Activated naive CD4-positive, alpha-beta T cell treated with anti-CD3 and anti-CD28 coated beads, Interleukin-2, amount 50 U/mL, for 24 hours (primary cell): ENCODE measurements around the gene ILK.

ENCODE experiments used
- H3K27ac Mint-ChIP-seq: one replicate; pipeline ENCODE4 v1.8.0; 2021; ENCODE audit warnings: mild to moderate bottlenecking, mixed read lengths
- H3K27me3 Mint-ChIP-seq: one replicate; pipeline ENCODE4 v1.8.0; 2021; ENCODE audit warnings: mixed read lengths
- H3K36me3 Mint-ChIP-seq: one replicate; pipeline ENCODE4 v1.8.0; 2021; ENCODE audit warnings: mixed read lengths
- H3K4me1 Mint-ChIP-seq: one replicate; pipeline ENCODE4 v1.8.0; 2021; ENCODE audit warnings: mixed read lengths
- H3K4me3 Mint-ChIP-seq: one replicate; pipeline ENCODE4 v1.8.0; 2021; ENCODE audit warnings: mild to moderate bottlenecking, mixed read lengths
- H3K9me3 Mint-ChIP-seq: one replicate; pipeline ENCODE4 v1.8.0; 2021; ENCODE audit warnings: mixed read lengths

The ILK gene

GRCh38 chr11:6568191-6568918 lies 35.2 kb upstream of the ILK start:
- Mint-ChIP-seq H3K27me3 (no peaks in the 10 kb centered on the region), H3K9me3 (no peaks in the 10 kb centered on the region), H3K36me3 (peaks cover 7% of the 10 kb centered on the region), H3K4me1 (no peaks in the 10 kb centered on the region), H3K27ac (no peak overlapping the region), H3K4me3 (no peak overlapping the region)

GRCh38 chr11:6569706-6570105 lies 33.9 kb upstream of the ILK start:
- Mint-ChIP-seq H3K9me3 (no peaks in the 10 kb centered on the region), H3K27ac (no peak overlapping the region), H3K4me3 (no peak overlapping the region), H3K27me3 (no peaks in the 10 kb centered on the region), H3K4me1 (no peaks in the 10 kb centered on the region), H3K36me3 (peaks cover 9% of the 10 kb centered on the region)

- Mint-ChIP-seq H3K4me3 (no peak overlapping the region), H3K27me3 (no peaks in the 10 kb centered on the region), H3K36me3 (peaks cover 9% of the 10 kb centered on the region), H3K27ac (no peak overlapping the region), H3K4me1 (no peaks in the 10 kb centered on the region), H3K9me3 (no peaks in the 10 kb centered on the region)
Measured at GRCh38 chr11:6570691-6571427, 32.7 kb upstream of the ILK start.

GRCh38 chr11:6571434-6572008 lies 32.1 kb upstream of the ILK start:
- Mint-ChIP-seq H3K9me3 (no peaks in the 10 kb centered on the region), H3K27me3 (no peaks in the 10 kb centered on the region), H3K4me3 (no peak overlapping the region), H3K4me1 (no peaks in the 10 kb centered on the region), H3K27ac (no peak overlapping the region), H3K36me3 (peaks cover 7% of the 10 kb centered on the region)

GRCh38 chr11:6572215-6572614 lies 31.4 kb upstream of the ILK start:
- H3K36me3 Mint-ChIP-seq, result peaks cover 7% of the 10 kb centered on the region
- no peaks in the 10 kb centered on the region for H3K9me3 Mint-ChIP-seq
- no peaks in the 10 kb centered on the region for H3K4me1 Mint-ChIP-seq
- no peak overlapping the region for H3K27ac Mint-ChIP-seq
- no peak overlapping the region for H3K4me3 Mint-ChIP-seq
- H3K27me3 Mint-ChIP-seq, result no peaks in the 10 kb centered on the region

- Mint-ChIP-seq H3K27me3 (no peaks in the 10 kb centered on the region), H3K4me3 (no peak overlapping the region), H3K36me3 (peaks cover 4% of the 10 kb centered on the region), H3K9me3 (no peaks in the 10 kb centered on the region), H3K27ac (no peak overlapping the region), H3K4me1 (no peaks in the 10 kb centered on the region)
Measured at GRCh38 chr11:6574816-6575715, 28.5 kb upstream of the ILK start.

GRCh38 chr11:6576471-6577373 lies 26.9 kb upstream of the ILK start:
- H3K36me3 Mint-ChIP-seq, result peaks cover 9% of the 10 kb centered on the region
- no peaks in the 10 kb centered on the region for H3K27me3 Mint-ChIP-seq
- H3K4me3 Mint-ChIP-seq, result no peak overlapping the region
- no peaks in the 10 kb centered on the region for H3K9me3 Mint-ChIP-seq
- no peak overlapping the region for H3K27ac Mint-ChIP-seq
- peaks cover 3% of the 10 kb centered on the region for H3K4me1 Mint-ChIP-seq

GRCh38 chr11:6578134-6578533 lies 25.4 kb upstream of the ILK start:
- H3K27me3 Mint-ChIP-seq, result no peaks in the 10 kb centered on the region
- no peak overlapping the region for H3K27ac Mint-ChIP-seq
- H3K36me3 Mint-ChIP-seq, result peaks cover 18% of the 10 kb centered on the region
- H3K4me1 Mint-ChIP-seq, result peaks cover 3% of the 10 kb centered on the region
- no peak overlapping the region for H3K4me3 Mint-ChIP-seq
- peaks cover 5% of the 10 kb centered on the region for H3K9me3 Mint-ChIP-seq

GRCh38 chr11:6579681-6580080 lies 23.9 kb upstream of the ILK start:
- Mint-ChIP-seq H3K27me3 (no peaks in the 10 kb centered on the region), H3K9me3 (peaks cover 17% of the 10 kb centered on the region), H3K27ac (no peak overlapping the region), H3K4me1 (peaks cover 3% of the 10 kb centered on the region), H3K4me3 (no peak overlapping the region), H3K36me3 (peaks cover 31% of the 10 kb centered on the region)

- no peak overlapping the region for H3K4me3 Mint-ChIP-seq
- H3K36me3 Mint-ChIP-seq, result peaks cover 40% of the 10 kb centered on the region
- no peak overlapping the region for H3K27ac Mint-ChIP-seq
- peaks cover 3% of the 10 kb centered on the region for H3K4me1 Mint-ChIP-seq
- H3K9me3 Mint-ChIP-seq, result peaks cover 21% of the 10 kb centered on the region
- H3K27me3 Mint-ChIP-seq, result no peaks in the 10 kb centered on the region
Measured at GRCh38 chr11:6583584-6583983, 20.0 kb upstream of the ILK start.

- Mint-ChIP-seq H3K4me1 (peaks cover 3% of the 10 kb centered on the region), H3K36me3 (peaks cover 40% of the 10 kb centered on the region), H3K9me3 (peaks cover 21% of the 10 kb centered on the region), H3K27ac (no peak overlapping the region), H3K27me3 (no peaks in the 10 kb centered on the region), H3K4me3 (no peak overlapping the region)
Measured at GRCh38 chr11:6584528-6584927, 19.0 kb upstream of the ILK start.

- H3K36me3 Mint-ChIP-seq, result peaks cover 42% of the 10 kb centered on the region
- H3K9me3 Mint-ChIP-seq, result peaks cover 21% of the 10 kb centered on the region
- H3K27me3 Mint-ChIP-seq, result no peaks in the 10 kb centered on the region
Measured at GRCh38 chr11:6586434-6587359, 16.9 kb upstream of the ILK start.

GRCh38 chr11:6587360-6587953 lies 16.1 kb upstream of the ILK start:
- Mint-ChIP-seq H3K27ac (no peak overlapping the region), H3K4me1 (no peaks in the 10 kb centered on the region), H3K9me3 (peaks cover 21% of the 10 kb centered on the region), H3K36me3 (peaks cover 40% of the 10 kb centered on the region), H3K27me3 (no peaks in the 10 kb centered on the region), H3K4me3 (no peak overlapping the region)

More at GRCh38 chr11:6586434-6587359, 16.9 kb upstream of the ILK start:
- H3K27ac Mint-ChIP-seq, result no peak overlapping the region
- H3K4me1 Mint-ChIP-seq, result no peaks in the 10 kb centered on the region
- no peak overlapping the region for H3K4me3 Mint-ChIP-seq
